ENCODE data around the gene SLAIN1. TPM values are rescaled to one million over a fixed set of nuclear protein-coding genes. Genes with fewer than 3 reads are reported as not detected.

Gene SLAIN1
- total and polyA plus RNA-seq, 2 of the 4 experiments (the other 2 are of a cell fraction), result 0.29 to 0.36 TPM

- H2AFZ ChIP-seq (replicated peaks; ENCODE audit: low read length, poor library complexity), result no peak overlapping the region
- no CpG with 5 or more reads among the region's 6 CpGs for WGBS, 2 experiments (ENCODE audit: extremely low coverage in 2 of 2, insufficient read length in 1 of 2)
- in situ Hi-C loops (cut with MboI; ENCODE audit: low sequenced_read_pairs), result no loop called here
- no peak overlapping the region for H4K91ac ChIP-seq (ENCODE audit: insufficient read depth, low read depth, low read length)
- TF ChIP-seq NFE2L2 (IDR thresholded peaks at IDR 0.05; ENCODE audit: low read depth, low read length) (no peak), SMC3 (IDR thresholded peaks at IDR 0.05; ENCODE audit: low read depth, low read length) (no peak), RCOR1 (IDR thresholded peaks at IDR 0.05; ENCODE audit: insufficient replicate concordance, low read length) (no peak), CTCF (conservative IDR thresholded peaks at IDR 0.05; ENCODE audit: low read depth, low read length) (no peak), MXI1 (IDR thresholded peaks at IDR 0.05; ENCODE audit: borderline replicate concordance, low read depth, low read length) (no peak), CHD1 (IDR thresholded peaks at IDR 0.05; ENCODE audit: low read depth, low read length) (no peak), ELK1 (IDR thresholded peaks at IDR 0.05; ENCODE audit: borderline replicate concordance, low read depth, low read length) (no peak), RFX5 (IDR thresholded peaks at IDR 0.05; ENCODE audit: low read depth, low read length) (no peak), MAZ (IDR thresholded peaks at IDR 0.05; ENCODE audit: borderline replicate concordance, low read depth, low read length) (no peak), POLR2A (IDR thresholded peaks at IDR 0.05; ENCODE audit: low read depth, low read length) (no peak), CEBPB (IDR thresholded peaks at IDR 0.05; ENCODE audit: low read depth, low read length) (no peak), MAFK (IDR thresholded peaks at IDR 0.05; ENCODE audit: low read depth, low read length) (no peak), RAD21 (IDR thresholded peaks at IDR 0.05; ENCODE audit: low read length) (no peak), FOS (IDR thresholded peaks at IDR 0.05; ENCODE audit: low read depth, low read length) (no peak), USF2 (IDR thresholded peaks at IDR 0.05; ENCODE audit: low read depth, low read length) (no peak), BHLHE40 (IDR thresholded peaks at IDR 0.05; ENCODE audit: low read depth, low read length) (no peak)
- H3K56ac ChIP-seq (ENCODE audit: extremely low read depth, insufficient read depth, low read length), result no peak overlapping the region
- H3K36me3 ChIP-seq (ENCODE audit: control insufficient read depth, insufficient read depth, low read length), result no peaks in the 10 kb centered on the region
- H3K9ac ChIP-seq (ENCODE audit: low read depth, low read length), result no peak overlapping the region
- H3K4me2 ChIP-seq (ENCODE audit: low read depth, low read length), result no peak overlapping the region
- peaks cover 2% of the 10 kb centered on the region for H3K27me3 ChIP-seq (ENCODE audit: control insufficient read depth, insufficient read depth, low read length)
- POLR2A ChIA-PET (ENCODE audit: unreplicated experiment), result no interaction called here
- no peak overlapping the region for H3K23ac ChIP-seq (ENCODE audit: low read depth, low read length)
- CTCF ChIA-PET, result interaction anchor here (1.1 kb wide), 1 partner anchor 116 kb away, joined by 3 read pairs; no protein-coding TSS in a partner anchor
- no peak overlapping the region for H2BK5ac ChIP-seq (ENCODE audit: low read depth, low read length, poor library complexity, severe bottlenecking)
- no TSS peak for BruUV-seq (replicated peaks)
- dilution Hi-C loops (cut with HindIII; ENCODE audit: low sequenced_read_pairs, unreplicated experiment), result no loop called here
- H4K8ac ChIP-seq (ENCODE audit: low read depth in 2 of 2, low read length in 2 of 2), result no peak overlapping the region
- H3K4ac ChIP-seq (ENCODE audit: low read depth, low read length), result no peak overlapping the region
- intact Hi-C loops (cut with micrococcal nuclease), result no loop called here
- H3K27ac ChIP-seq (ENCODE audit: insufficient read depth, low read length), result no peak overlapping the region
- no peaks in the 10 kb centered on the region for H3K9me3 ChIP-seq (ENCODE audit: control insufficient read depth, insufficient read depth, low read length)
- no peaks in the 10 kb centered on the region for H4K20me1 ChIP-seq (ENCODE audit: insufficient read depth, low read length)
- H2AK9ac ChIP-seq (replicated peaks; ENCODE audit: low read depth, low read length, poor library complexity), result no peak overlapping the region
- H4K5ac ChIP-seq (ENCODE audit: low read depth, low read length), result no peak overlapping the region
- H3K18ac ChIP-seq (ENCODE audit: low read depth, low read length), result no peak overlapping the region
- no peaks in the 10 kb centered on the region for H3K79me1 ChIP-seq (ENCODE audit: low read depth in 1 of 2, low read length in 2 of 2)
- H2BK15ac ChIP-seq (ENCODE audit: low read depth, low read length), result no peak overlapping the region
- ATAC-seq (ENCODE audit: low read depth) (no peak), DNase-seq (no peak)
- no peaks in the 10 kb centered on the region for H3K9me1 ChIP-seq (ENCODE audit: insufficient read depth, low read length)
- no peak overlapping the region for H2BK120ac ChIP-seq (ENCODE audit: low read depth, low read length)
- H2BK20ac ChIP-seq (ENCODE audit: low read depth, low read length), result no peak overlapping the region
- H3K4me3 ChIP-seq (ENCODE audit: insufficient read depth, low read depth, low read length), result no peak overlapping the region
- H3K4me1 ChIP-seq (ENCODE audit: control insufficient read depth, insufficient read depth, low read length), result no peaks in the 10 kb centered on the region
- H2AK5ac ChIP-seq (ENCODE audit: low read depth, low read length), result no peak overlapping the region
- no peak overlapping the region for H3K14ac ChIP-seq (replicated peaks; ENCODE audit: low read depth, low read length)
Observed at GRCh38 chr13:77807431-77808135, 110.1 kb downstream of the SLAIN1 start.
